B cell (primary cell): Measurements from ENCODE around the gene EPDR1. TPM values are rescaled to one million over a fixed set of nuclear protein-coding genes. Genes with fewer than 3 reads are reported as not detected.

Experiments used
- ATAC-seq: fragments of 200-7000 bp; cut with Tn5 transposase; one replicate; pipeline ENCODE4 v1.10.0; 2021; ENCODE audit warnings: low read depth, mild to moderate bottlenecking, moderate number of reproducible peaks, moderate library complexity
- CTCF ChIA-PET: fragments of 350-600 bp; sonication (Branson Sonifier 250); formaldehyde crosslinking; loops from one replicate; lab custom pipeline; 2021; ENCODE audit warnings: antibody characterized with exemption, inconsistent platforms; lab: Charles Lee
- POLR2A ChIA-PET: fragments of 350-600 bp; sonication (Branson Sonifier 250); formaldehyde crosslinking; loops from one replicate; lab custom pipeline; 2021; ENCODE audit warnings: antibody characterized with exemption; lab: Charles Lee
- DNase-seq: peaks from one replicate; pipeline ENCODE4 v3.0.0; 2013
- H2AFZ ChIP-seq: 2 replicates; pipeline ENCODE4 v1.6.1; 2012; ENCODE audit warnings: mild to moderate bottlenecking, low read depth, low read length; ENCODE audit not compliant: insufficient read depth, poor library complexity, severe bottlenecking
- H3K27ac ChIP-seq, 2 donors: 1 replicate in 1 of 2; 2 replicates in 1 of 2; pipeline ENCODE4 v1.5.1; 2012 to 2013; ENCODE audit warnings: low read length in 2 of 2, mild to moderate bottlenecking in 2 of 2, moderate library complexity in 1 of 2
- H3K27me3 ChIP-seq, 4 experiments: fragments of 200-600 bp in 1 of 4; sonication (generic) in 1 of 4; replicated peaks in 1 of 4; 1 replicate in 2 of 4; 2 replicates in 2 of 4; pipeline versions ENCODE4 v1.6.1 to v1.7.0; 2013 to 2016; ENCODE audit warnings: low read length in 3 of 4, mild to moderate bottlenecking in 2 of 4, mixed read lengths in 1 of 4, moderate library complexity in 1 of 4; ENCODE audit not compliant: insufficient read depth in 4 of 4, control insufficient read depth in 3 of 4; ENCODE audit errors: control extremely low read depth in 1 of 4
- H3K36me3 ChIP-seq, 2 experiments: replicated peaks in 1 of 2; 1 replicate in 1 of 2; 2 replicates in 1 of 2; pipeline versions ENCODE4 v1.6.1 to v1.7.1; 2013; ENCODE audit warnings: low read length in 1 of 2; ENCODE audit not compliant: insufficient read depth in 2 of 2, control insufficient read depth in 1 of 2; ENCODE audit errors: control extremely low read depth in 1 of 2, extremely low read depth in 1 of 2
- H3K4me1 ChIP-seq, 2 donors: fragments of 200-600 bp in 1 of 2; sonication (generic) in 1 of 2; 1 replicate in 1 of 2; 2 replicates in 1 of 2; pipeline versions ENCODE4 v1.5.1 to v1.6.1; 2013 to 2017; ENCODE audit warnings: low read length in 2 of 2; ENCODE audit not compliant: control insufficient read depth in 2 of 2, insufficient read depth in 2 of 2
- H3K4me2 ChIP-seq: replicated peaks from 2 replicates; pipeline ENCODE3; 2012; ENCODE audit warnings: mild to moderate bottlenecking, low read depth, low read length; ENCODE audit not compliant: poor library complexity, severe bottlenecking
- H3K4me3 ChIP-seq, 5 experiments: fragments of 200-600 bp in 1 of 5; sonication (generic) in 1 of 5; 1 replicate in 3 of 5; 2 replicates in 2 of 5; pipeline versions ENCODE4 v1.5.1 to v1.7.0; 2011 to 2016; ENCODE audit warnings: low read length in 4 of 5, mild to moderate bottlenecking in 4 of 5, low read depth in 2 of 5, control low read depth in 1 of 5, moderate library complexity in 1 of 5; ENCODE audit not compliant: insufficient read depth in 1 of 5; ENCODE audit errors: control extremely low read depth in 1 of 5, extremely low read depth in 1 of 5
- H3K79me2 ChIP-seq: fragments of 200-600 bp; sonication (generic); one replicate; pipeline ENCODE4 v1.6.0; 2016; ENCODE audit warnings: low read length; ENCODE audit not compliant: control insufficient read depth, insufficient read depth
- H3K9ac ChIP-seq: fragments of 200-600 bp; sonication (generic); 2 replicates; pipeline ENCODE4 v1.6.1; 2017; ENCODE audit warnings: mild to moderate bottlenecking, low read length, moderate library complexity
- H3K9me3 ChIP-seq, 3 donors: one replicate each; pipeline versions ENCODE4 v1.6.1 to v1.7.1; 2013; ENCODE audit warnings: low read length in 2 of 3; ENCODE audit not compliant: control insufficient read depth in 2 of 3, insufficient read depth in 1 of 3; ENCODE audit errors: control extremely low read depth in 1 of 3
- H4K20me1 ChIP-seq: 2 replicates; pipeline ENCODE4 v1.6.0; 2012; ENCODE audit warnings: mild to moderate bottlenecking, low read length; ENCODE audit not compliant: insufficient read depth, control insufficient read depth, poor library complexity, severe bottlenecking
- H3K27ac Mint-ChIP-seq: one replicate; pipeline ENCODE4 v1.8.0; 2021; ENCODE audit warnings: mixed read lengths
- H3K27me3 Mint-ChIP-seq: one replicate; pipeline ENCODE4 v1.8.0; 2021; ENCODE audit warnings: mixed read lengths
- H3K4me1 Mint-ChIP-seq: one replicate; pipeline ENCODE4 v1.8.0; 2021; ENCODE audit warnings: mixed read lengths
- H3K4me3 Mint-ChIP-seq: one replicate; pipeline ENCODE4 v1.8.0; 2021; ENCODE audit warnings: mixed read lengths
- H3K9me3 Mint-ChIP-seq: one replicate; pipeline ENCODE4 v1.8.0; 2022; ENCODE audit warnings: mixed read lengths; ENCODE audit not compliant: insufficient read depth
- EZH2 ChIP-seq: IDR thresholded peaks from 2 replicates; pipeline ENCODE4 v1.6.1; 2012; ENCODE audit warnings: borderline replicate concordance, low read depth, mild to moderate bottlenecking, moderate library complexity, low read length; ENCODE audit not compliant: insufficient read depth, poor library complexity, severe bottlenecking
- WGBS: methylation state at CpG from one replicate; pipeline ENCODE4 v1.1.5; 2013; ENCODE audit warnings: missing lambda C conversion rate; ENCODE audit not compliant: insufficient coverage; 5-methylcytosine and 5-hydroxymethylcytosine counted together
- intact Hi-C: fragments of 100-400 bp; cut with micrococcal nuclease; formaldehyde crosslinking; loops from one replicate; pipeline ENCODE4 v1.10.0; 2022
- polyA plus RNA-seq: library from polyadenylated mRNA; depleted of rRNA; stranded (reverse); fragments of >200 nt; gene quantifications from 2 replicates; pipeline ENCODE4 v1.2.3, GENCODE V29; 2012
- total RNA-seq, 2 donors: library from RNA; stranded (reverse); fragments of 120-200 nt in 1 of 2; gene quantifications; 1 replicate in 1 of 2; 2 replicates in 1 of 2; pipeline versions ENCODE4 v1.2.3 to v1.2.4, GENCODE V29; 2013 to 2022
- TF ChIP-seq, protein P1 (sequence below): fragments of 200-600 bp; IDR thresholded peaks from one replicate; pipeline ENCODE4 v1.8.0; 2022; ENCODE audit warnings: antibody characterized with exemption, mild to moderate bottlenecking

The EPDR1 gene
- total and polyA plus RNA-seq, 2 donors (not counting 1 experiment from before 2014, with no cell fraction given) = not detected

DNA sequence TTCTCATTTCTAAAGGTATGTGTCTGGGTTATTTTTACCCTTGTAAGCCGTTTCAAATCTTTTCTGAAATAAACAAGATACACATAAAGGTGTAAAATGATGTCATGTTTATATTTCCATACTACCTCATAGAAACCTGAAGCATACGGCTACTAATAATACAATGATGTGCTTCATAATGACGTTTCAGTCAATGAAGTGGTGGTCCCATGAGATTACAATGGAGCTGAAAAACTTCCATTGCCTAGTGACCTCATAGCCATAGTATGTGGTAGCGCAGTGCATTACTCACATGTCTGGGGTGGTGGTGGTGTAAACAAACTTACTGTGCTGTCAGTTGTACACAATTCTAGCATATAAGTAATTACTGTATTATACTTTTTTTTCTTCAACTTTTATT, 24.9 kb downstream of the EPDR1 start:
- CTCF ChIA-PET = no interaction called here
- no CpG with 5 or more reads among the region's 4 CpGs for WGBS

DNA sequence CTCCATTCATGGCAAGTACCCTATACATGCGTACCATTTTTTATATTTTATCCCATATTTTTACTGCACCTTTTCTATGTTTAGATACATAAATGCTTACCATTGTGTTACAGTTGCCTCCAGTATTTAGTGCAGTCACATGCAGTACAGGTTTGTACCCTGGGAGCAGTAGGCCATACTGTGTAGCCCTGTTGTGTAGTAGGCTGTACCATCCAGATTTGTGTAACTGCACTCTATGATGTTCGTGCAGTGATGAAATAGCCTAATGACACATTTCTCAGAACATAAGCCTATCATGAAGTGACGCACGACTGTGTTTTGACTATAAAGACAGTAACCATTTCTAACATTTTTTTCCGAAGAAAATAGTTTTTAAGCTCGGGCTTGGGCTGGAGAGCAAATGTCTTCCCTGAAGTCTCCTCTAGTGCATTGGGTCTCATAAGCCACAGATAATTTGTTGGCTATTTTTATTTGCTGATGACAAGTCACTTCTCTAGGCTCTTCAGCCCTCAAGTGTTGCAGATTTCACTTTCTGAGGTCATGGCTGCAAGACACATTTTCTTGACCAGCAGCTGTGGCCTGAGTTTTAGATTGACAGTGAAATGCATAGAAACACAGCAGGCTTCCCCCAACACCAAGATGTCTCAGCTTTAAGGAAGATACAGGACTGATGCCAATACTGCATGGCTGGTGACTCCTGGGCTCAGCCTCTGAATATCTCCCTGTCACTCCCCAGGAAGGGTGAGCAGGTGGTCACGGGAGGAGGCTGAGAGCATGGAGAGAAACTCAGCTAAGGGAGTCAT, 26.9 kb downstream of the EPDR1 start:
- no peaks in the 10 kb centered on the region for H3K79me2 ChIP-seq
- no peaks in the 10 kb centered on the region for H3K4me1 Mint-ChIP-seq
- TF ChIP-seq EZH2 = no peak
- TF ChIP-seq, protein P1, sequence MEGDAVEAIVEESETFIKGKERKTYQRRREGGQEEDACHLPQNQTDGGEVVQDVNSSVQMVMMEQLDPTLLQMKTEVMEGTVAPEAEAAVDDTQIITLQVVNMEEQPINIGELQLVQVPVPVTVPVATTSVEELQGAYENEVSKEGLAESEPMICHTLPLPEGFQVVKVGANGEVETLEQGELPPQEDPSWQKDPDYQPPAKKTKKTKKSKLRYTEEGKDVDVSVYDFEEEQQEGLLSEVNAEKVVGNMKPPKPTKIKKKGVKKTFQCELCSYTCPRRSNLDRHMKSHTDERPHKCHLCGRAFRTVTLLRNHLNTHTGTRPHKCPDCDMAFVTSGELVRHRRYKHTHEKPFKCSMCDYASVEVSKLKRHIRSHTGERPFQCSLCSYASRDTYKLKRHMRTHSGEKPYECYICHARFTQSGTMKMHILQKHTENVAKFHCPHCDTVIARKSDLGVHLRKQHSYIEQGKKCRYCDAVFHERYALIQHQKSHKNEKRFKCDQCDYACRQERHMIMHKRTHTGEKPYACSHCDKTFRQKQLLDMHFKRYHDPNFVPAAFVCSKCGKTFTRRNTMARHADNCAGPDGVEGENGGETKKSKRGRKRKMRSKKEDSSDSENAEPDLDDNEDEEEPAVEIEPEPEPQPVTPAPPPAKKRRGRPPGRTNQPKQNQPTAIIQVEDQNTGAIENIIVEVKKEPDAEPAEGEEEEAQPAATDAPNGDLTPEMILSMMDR = no peak
- no peak overlapping the region for H2AFZ ChIP-seq
- WGBS = 96% methylated on average over 4 of the region's 7 CpGs
- ATAC-seq (no peak), DNase-seq (no peak)
- no peaks in the 10 kb centered on the region for H3K9me3 ChIP-seq
- intact Hi-C loops = no loop called here
- no peak overlapping the region for H3K4me3 ChIP-seq
- H3K4me2 ChIP-seq = no peak overlapping the region
- H3K27me3 ChIP-seq = no peaks in the 10 kb centered on the region
- H4K20me1 ChIP-seq = no peaks in the 10 kb centered on the region
- ChIA-PET POLR2A (no interaction called here), CTCF (no interaction called here)
- H3K4me3 Mint-ChIP-seq = no peak overlapping the region
- no peak overlapping the region for H3K27ac Mint-ChIP-seq
- H3K9me3 Mint-ChIP-seq = no peaks in the 10 kb centered on the region
- no peaks in the 10 kb centered on the region for H3K36me3 ChIP-seq
- H3K27ac ChIP-seq = no peak overlapping the region
- H3K9ac ChIP-seq = no peak overlapping the region
- H3K4me1 ChIP-seq = no peaks in the 10 kb centered on the region
- H3K27me3 Mint-ChIP-seq = no peaks in the 10 kb centered on the region

More for the DNA sequence above, 24.9 kb downstream of the EPDR1 start:
- Histone ChIP-seq H3K4me2 (no peak overlapping the region), H3K36me3 (no peaks in the 10 kb centered on the region), H3K27ac (no peak overlapping the region), H3K79me2 (no peaks in the 10 kb centered on the region), H3K4me1 (no peaks in the 10 kb centered on the region), H4K20me1 (no peaks in the 10 kb centered on the region), H3K27me3 (no peaks in the 10 kb centered on the region), H2AFZ (no peak overlapping the region), H3K4me3 (no peak overlapping the region), H3K9ac (no peak overlapping the region), H3K9me3 (no peaks in the 10 kb centered on the region)
- Mint-ChIP-seq H3K4me3 (no peak overlapping the region), H3K4me1 (no peaks in the 10 kb centered on the region), H3K9me3 (no peaks in the 10 kb centered on the region), H3K27me3 (no peaks in the 10 kb centered on the region), H3K27ac (no peak overlapping the region)
- POLR2A ChIA-PET = no interaction called here
- DNase-seq (no peak), ATAC-seq (no peak)
- TF ChIP-seq, protein P1 = no peak
- no peak for TF ChIP-seq EZH2
- intact Hi-C loops = no loop called here
